Caco-2 (cell line): ENCODE data around the gene DISP3. TPM values are rescaled to one million over a fixed set of nuclear protein-coding genes. Genes with fewer than 3 reads are reported as not detected.
A peak's percentile ranks its signal among the peaks of the same experiment; 100 is the strongest.

Experiments used
- BruUV-seq: library from RNA; stranded (reverse); fragments of 400-500 nt; replicated peaks from 2 replicates; lab custom pipeline; 2021; lab: Mats Ljungman, UMichigan
- CTCF ChIA-PET: fragments of 300-600 bp; sonication (Branson Sonifier 250); formaldehyde crosslinking; loops from one replicate; lab custom pipeline; 2022; ENCODE audit warnings: antibody characterized with exemption; lab: Charles Lee
- POLR2A ChIA-PET: fragments of 300-600 bp; sonication (Branson Sonifier 250); formaldehyde crosslinking; loops from one replicate; lab custom pipeline; 2022; ENCODE audit warnings: antibody characterized with exemption; lab: Charles Lee
- DNase-seq, 2 experiments: peaks; one replicate each; pipeline versions ENCODE4 v3.0.0 to v3.0.0-alpha.2; 2020 to 2022
- H3K27me3 ChIP-seq: replicated peaks from 2 replicates; pipeline ENCODE4 v1.6.0; 2011; ENCODE audit warnings: low read length; ENCODE audit not compliant: control insufficient read depth, insufficient read depth
- H3K36me3 ChIP-seq: 2 replicates; pipeline ENCODE4 v1.5.1; 2011; ENCODE audit warnings: low read length; ENCODE audit not compliant: control insufficient read depth, insufficient read depth
- H3K4me1 ChIP-seq: fragments of 250-450 bp; sonication (Bioruptor Pico); 2 replicates; pipeline ENCODE4 v1.5.1; 2020; ENCODE audit warnings: mild to moderate bottlenecking
- H3K4me3 ChIP-seq: 2 replicates; pipeline ENCODE4 v1.5.1; 2011; ENCODE audit warnings: low read depth, mild to moderate bottlenecking, control low read depth, low read length
- H3K9me3 ChIP-seq: fragments of 250-450 bp; sonication (Bioruptor Pico); 2 replicates; pipeline ENCODE4 v1.5.1; 2020; ENCODE audit warnings: mild to moderate bottlenecking, moderate library complexity
- H3K27ac Mint-ChIP-seq: one replicate; pipeline ENCODE4 v1.8.0; 2022; ENCODE audit warnings: mixed read lengths; ENCODE audit not compliant: unreplicated experiment
- H3K27me3 Mint-ChIP-seq: one replicate; pipeline ENCODE4 v1.8.0; 2022; ENCODE audit warnings: mixed read lengths; ENCODE audit not compliant: insufficient read depth, unreplicated experiment
- H3K36me3 Mint-ChIP-seq: one replicate; pipeline ENCODE4 v1.8.0; 2022; ENCODE audit warnings: mild to moderate bottlenecking, mixed read lengths; ENCODE audit not compliant: insufficient read depth, unreplicated experiment
- H3K4me1 Mint-ChIP-seq: one replicate; pipeline ENCODE4 v1.8.0; 2022; ENCODE audit warnings: low read depth, mixed read lengths; ENCODE audit not compliant: unreplicated experiment
- H3K4me3 Mint-ChIP-seq: one replicate; pipeline ENCODE4 v1.8.0; 2022; ENCODE audit warnings: mild to moderate bottlenecking, moderate library complexity, mixed read lengths; ENCODE audit not compliant: unreplicated experiment
- H3K9me3 Mint-ChIP-seq: one replicate; pipeline ENCODE4 v1.8.0; 2022; ENCODE audit warnings: mixed read lengths; ENCODE audit not compliant: unreplicated experiment
- CTCF ChIP-seq, 2 experiments: fragments of 200-600 bp in 1 of 2; IDR thresholded peaks; 1 replicate in 1 of 2; 2 replicates in 1 of 2; pipeline versions ENCODE4 v1.5.1 to v1.8.0; 2011 to 2022; ENCODE audit warnings: antibody characterized with exemption in 1 of 2, control low read depth in 1 of 2, inconsistent platforms in 1 of 2, low read depth in 1 of 2, low read length in 1 of 2, mild to moderate bottlenecking in 1 of 2, moderate library complexity in 1 of 2; ENCODE audit not compliant: insufficient read depth in 1 of 2, severe bottlenecking in 1 of 2, unreplicated experiment in 1 of 2
- intact Hi-C: fragments of 100-400 bp; cut with micrococcal nuclease; formaldehyde crosslinking; loops from one replicate; pipeline ENCODE4 v1.10.0; 2022; ENCODE audit not compliant: unreplicated experiment
- total RNA-seq: library from RNA; stranded (reverse); gene quantifications from 2 replicates; pipeline ENCODE4 v1.2.3, GENCODE V29; 2022

The DISP3 gene
- total RNA-seq, 1 experiment from 2014 or later: 1.1 TPM

DNA sequence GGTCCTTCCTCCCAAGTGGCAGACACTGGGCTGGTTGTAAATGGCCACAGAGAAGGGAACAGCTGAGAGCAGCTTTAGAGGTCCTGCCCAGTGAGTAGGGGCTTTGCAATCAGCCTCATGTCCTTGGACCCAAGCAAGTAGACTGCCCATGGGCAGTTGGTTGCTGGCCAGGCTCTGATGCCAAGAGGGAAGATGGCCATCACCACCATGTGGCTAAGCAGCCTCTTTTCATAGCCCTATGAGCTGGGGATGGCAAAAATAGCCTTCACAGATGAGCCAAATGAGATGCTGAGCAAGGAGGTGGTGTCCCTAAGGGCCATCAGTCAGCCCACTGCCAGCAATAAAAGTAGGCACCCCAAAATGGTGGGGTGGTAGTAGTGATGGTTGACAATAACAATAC is 3.2 kb downstream of the DISP3 start:
- peaks cover 6% of the 10 kb centered on the region for H3K36me3 Mint-ChIP-seq
- Histone ChIP-seq H3K9me3 (no peaks in the 10 kb centered on the region), H3K27me3 (no peaks in the 10 kb centered on the region; the same call in 1 of the 2 replicates), H3K4me3 (no peak overlapping the region), H3K36me3 (no peaks in the 10 kb centered on the region), H3K4me1 (peaks cover 7% of the 10 kb centered on the region; the same call in 1 of the 2 replicates)
- DNase-seq: no peak
- peaks cover 8% of the 10 kb centered on the region for H3K4me1 Mint-ChIP-seq
- TF ChIP-seq CTCF (IDR thresholded peaks at IDR 0.05; ENCODE audit: insufficient read depth in 1 of 2, low read depth in 1 of 2, low read length in 1 of 2, severe bottlenecking in 1 of 2, unreplicated experiment in 1 of 2): no peak
- POLR2A ChIA-PET: no interaction called here
- CTCF ChIA-PET: no interaction called here
- H3K9me3 Mint-ChIP-seq: peaks cover 9% of the 10 kb centered on the region
- intact Hi-C loops: no loop called here
- peaks cover 9% of the 10 kb centered on the region for H3K27me3 Mint-ChIP-seq
- H3K27ac Mint-ChIP-seq: no peak overlapping the region
- H3K4me3 Mint-ChIP-seq: no peak overlapping the region
- BruUV-seq: no TSS peak

DNA sequence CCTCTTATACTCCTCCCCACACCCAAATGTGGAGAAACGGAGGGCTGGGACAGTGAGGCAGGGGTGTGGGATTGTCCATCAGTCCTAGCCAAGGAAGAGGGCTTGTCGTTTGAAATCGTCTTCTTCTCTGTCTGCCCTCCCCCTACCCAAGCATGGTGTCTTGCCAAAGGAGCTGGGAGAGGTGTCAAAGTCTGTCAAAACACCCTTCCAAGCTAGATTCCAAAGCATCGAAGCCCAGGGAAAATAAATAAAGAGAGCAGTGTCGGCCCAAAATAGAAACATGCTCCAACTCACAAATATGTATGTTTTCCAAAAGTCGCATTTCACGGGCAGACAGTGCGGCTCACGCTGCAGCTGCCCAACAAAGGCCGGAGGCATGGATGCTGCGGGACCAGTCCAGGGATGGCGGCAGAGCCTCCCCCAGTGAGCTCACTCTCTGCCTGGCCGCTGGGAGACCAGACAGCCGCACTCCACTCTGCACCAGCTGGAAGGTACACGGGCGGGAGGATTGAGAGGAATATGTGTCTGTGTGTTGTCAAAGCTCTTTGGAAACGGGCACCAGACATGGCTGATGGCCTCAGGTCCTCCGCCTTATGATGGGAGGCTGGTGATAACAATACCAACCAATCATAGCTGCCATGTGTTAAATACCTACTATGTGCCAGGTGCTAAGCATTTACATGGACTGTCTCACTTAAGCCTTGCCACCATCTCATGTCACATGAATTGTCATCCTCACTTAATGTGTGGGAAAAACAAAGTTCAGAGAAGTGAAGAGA is 3.9 kb downstream of the DISP3 start:
- ChIA-PET POLR2A (no interaction called here), CTCF (no interaction called here)
- no peak for TF ChIP-seq CTCF (IDR thresholded peaks at IDR 0.05; ENCODE audit: insufficient read depth in 1 of 2, low read depth in 1 of 2, low read length in 1 of 2, severe bottlenecking in 1 of 2, unreplicated experiment in 1 of 2)
- no TSS peak for BruUV-seq
- Histone ChIP-seq H3K36me3 (no peaks in the 10 kb centered on the region), H3K9me3 (no peaks in the 10 kb centered on the region), H3K4me3 (no peak overlapping the region), H3K4me1 (peaks cover 7% of the 10 kb centered on the region; the same call in 1 of the 2 replicates), H3K27me3 (no peaks in the 10 kb centered on the region; the same call in 1 of the 2 replicates)
- no peak for DNase-seq
- no peak overlapping the region for H3K4me3 Mint-ChIP-seq
- H3K36me3 Mint-ChIP-seq: peaks cover 6% of the 10 kb centered on the region
- peaks cover 13% of the 10 kb centered on the region for H3K27me3 Mint-ChIP-seq
- no peak overlapping the region for H3K27ac Mint-ChIP-seq
- intact Hi-C loops: no loop called here
- peaks cover 9% of the 10 kb centered on the region for H3K9me3 Mint-ChIP-seq
- H3K4me1 Mint-ChIP-seq: peaks cover 8% of the 10 kb centered on the region

DNA sequence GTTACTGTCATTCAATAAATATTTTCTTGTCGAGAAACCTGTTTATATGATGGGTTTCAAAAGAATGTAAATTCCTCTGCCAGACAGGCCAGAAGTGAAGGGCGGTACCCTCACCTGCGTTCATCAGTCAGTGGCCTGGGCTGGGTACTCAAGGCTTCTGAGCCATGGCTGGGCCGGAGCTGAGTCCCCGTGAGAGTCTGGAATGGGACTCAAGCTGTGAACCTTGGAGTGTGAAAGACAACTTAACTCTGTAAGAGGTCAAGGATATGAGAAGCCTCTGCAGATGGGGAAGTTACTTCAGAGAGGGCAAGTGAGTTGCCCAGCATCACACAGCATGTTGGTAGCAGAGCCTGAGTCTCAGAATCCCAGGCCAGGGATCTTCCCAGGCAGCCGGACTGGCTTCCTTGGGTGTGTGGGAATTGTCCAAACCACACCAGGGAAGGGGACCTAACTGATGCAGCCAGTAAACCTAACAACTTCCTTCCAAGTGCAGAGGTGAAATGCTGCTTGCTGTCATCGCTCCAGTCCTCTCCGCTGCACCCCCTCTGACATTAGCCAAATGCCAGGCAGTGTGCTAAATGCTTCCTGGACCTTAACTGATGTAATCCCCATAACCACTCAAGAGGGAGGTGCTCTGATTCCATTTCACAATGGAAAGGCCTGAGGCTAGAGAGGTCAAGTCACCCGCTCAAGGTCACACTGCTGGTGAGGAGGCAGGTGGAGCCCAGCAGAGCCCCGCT is 4.8 kb downstream of the DISP3 start:
- H3K27me3 Mint-ChIP-seq: peaks cover 13% of the 10 kb centered on the region
- no TSS peak for BruUV-seq
- no peak overlapping the region for H3K27ac Mint-ChIP-seq
- TF ChIP-seq CTCF (IDR thresholded peaks at IDR 0.05; ENCODE audit: insufficient read depth in 1 of 2, low read depth in 1 of 2, low read length in 1 of 2, severe bottlenecking in 1 of 2, unreplicated experiment in 1 of 2): no peak
- DNase-seq: peak in 1 of 2 experiments; percentile 26
- CTCF ChIA-PET: no interaction called here
- H3K27me3 ChIP-seq: no peaks in the 10 kb centered on the region; the same call in 1 of the 2 replicates
- no peak overlapping the region for H3K4me3 Mint-ChIP-seq
- H3K4me1 ChIP-seq: peaks cover 7% of the 10 kb centered on the region; the same call in 1 of the 2 replicates
- H3K4me1 Mint-ChIP-seq: peaks cover 8% of the 10 kb centered on the region
- H3K9me3 ChIP-seq: no peaks in the 10 kb centered on the region
- H3K9me3 Mint-ChIP-seq: peaks cover 9% of the 10 kb centered on the region
- POLR2A ChIA-PET: no interaction called here
- peaks cover 6% of the 10 kb centered on the region for H3K36me3 Mint-ChIP-seq
- no peaks in the 10 kb centered on the region for H3K36me3 ChIP-seq
- intact Hi-C loops: no loop called here
- no peak overlapping the region for H3K4me3 ChIP-seq
